Aorta (tissue), 5 donors: ENCODE data around the gene CREG1. TPM values are rescaled to one million over a fixed set of nuclear protein-coding genes. Genes with fewer than 3 reads are reported as not detected.

ENCODE experiments used
- ATAC-seq: fragments of 200-7000 bp; cut with Tn5 transposase; one replicate; pipeline ENCODE4 v1.9.1; 2022; ENCODE audit warnings: moderate library complexity; ENCODE audit not compliant: low FRiP score
- DNase-seq, 2 donors: peaks; one replicate each; pipeline ENCODE4 v3.0.0-alpha.2; 2020
- H3K27ac ChIP-seq, 2 donors: one replicate each; pipeline ENCODE4 v1.5.1; 2013; ENCODE audit warnings: low read length in 2 of 2, mild to moderate bottlenecking in 2 of 2, moderate library complexity in 2 of 2, control low read depth in 1 of 2, inconsistent platforms in 1 of 2, low read depth in 1 of 2
- H3K27me3 ChIP-seq, 2 donors: one replicate each; pipeline ENCODE4 v1.6.1; 2013; ENCODE audit warnings: control low read depth in 1 of 2, low read length in 1 of 2, mild to moderate bottlenecking in 1 of 2, moderate library complexity in 1 of 2; ENCODE audit not compliant: insufficient read depth in 2 of 2, control insufficient read depth in 1 of 2
- H3K36me3 ChIP-seq, 2 donors: one replicate each; pipeline ENCODE4 v1.6.1; 2013; ENCODE audit warnings: control low read depth in 1 of 2, low read length in 1 of 2, mild to moderate bottlenecking in 1 of 2; ENCODE audit not compliant: insufficient read depth in 2 of 2, control insufficient read depth in 1 of 2
- H3K4me1 ChIP-seq, 2 donors: one replicate each; pipeline ENCODE4 v1.6.1; 2013; ENCODE audit warnings: low read length in 2 of 2, control low read depth in 1 of 2, mild to moderate bottlenecking in 1 of 2, moderate library complexity in 1 of 2; ENCODE audit not compliant: insufficient read depth in 2 of 2, control insufficient read depth in 1 of 2
- H3K4me3 ChIP-seq, 2 donors: one replicate each; pipeline ENCODE4 v1.5.1; 2013; ENCODE audit warnings: low read length in 2 of 2, control low read depth in 1 of 2, mild to moderate bottlenecking in 1 of 2
- H3K9me3 ChIP-seq: one replicate; pipeline ENCODE4 v1.6.1; 2013; ENCODE audit warnings: mild to moderate bottlenecking, low read length; ENCODE audit not compliant: control insufficient read depth
- WGBS, 2 donors: extraction: QIAGEN DNeasy Blood & Tissue Kit; methylation state at CpG; one replicate each; pipeline ENCODE4 v1.1.7; 2013; 5-methylcytosine and 5-hydroxymethylcytosine counted together
- intact Hi-C, 2 donors: fragments of 100-400 bp; cut with DNase I; formaldehyde crosslinking; loops; one replicate each; pipeline versions ENCODE4 v1.14.2 to v1.15.0; 2022
- polyA plus RNA-seq, 2 donors: library from polyadenylated mRNA; stranded (reverse); fragments of 200-250 nt; gene quantifications; one replicate each; pipeline ENCODE4 v1.2.3, GENCODE V29; 2013
- total RNA-seq, 2 donors: library from RNA; stranded (reverse); fragmentation: NEBNext Ultra II Directional; extraction: Animal tissue kit (Norgen Biotek cat#: 25700); gene quantifications; one replicate each; pipeline ENCODE4 v1.2.1, GENCODE V29; 2021
- donor health status: healthy with polysubstance abuse.
- donor health status: Bipolar disorder and iron deficiency.
- donor health status: DM: no; HTN: no; CAD: no.
- donor health status: DM: no; HTN: no; CAD: no.
- donor health status: DM: yes; HTN: yes; CAD: no.

Gene CREG1
- total and polyA plus RNA-seq, 4 donors: 92.5 to 127 (median 103) TPM

DNA sequence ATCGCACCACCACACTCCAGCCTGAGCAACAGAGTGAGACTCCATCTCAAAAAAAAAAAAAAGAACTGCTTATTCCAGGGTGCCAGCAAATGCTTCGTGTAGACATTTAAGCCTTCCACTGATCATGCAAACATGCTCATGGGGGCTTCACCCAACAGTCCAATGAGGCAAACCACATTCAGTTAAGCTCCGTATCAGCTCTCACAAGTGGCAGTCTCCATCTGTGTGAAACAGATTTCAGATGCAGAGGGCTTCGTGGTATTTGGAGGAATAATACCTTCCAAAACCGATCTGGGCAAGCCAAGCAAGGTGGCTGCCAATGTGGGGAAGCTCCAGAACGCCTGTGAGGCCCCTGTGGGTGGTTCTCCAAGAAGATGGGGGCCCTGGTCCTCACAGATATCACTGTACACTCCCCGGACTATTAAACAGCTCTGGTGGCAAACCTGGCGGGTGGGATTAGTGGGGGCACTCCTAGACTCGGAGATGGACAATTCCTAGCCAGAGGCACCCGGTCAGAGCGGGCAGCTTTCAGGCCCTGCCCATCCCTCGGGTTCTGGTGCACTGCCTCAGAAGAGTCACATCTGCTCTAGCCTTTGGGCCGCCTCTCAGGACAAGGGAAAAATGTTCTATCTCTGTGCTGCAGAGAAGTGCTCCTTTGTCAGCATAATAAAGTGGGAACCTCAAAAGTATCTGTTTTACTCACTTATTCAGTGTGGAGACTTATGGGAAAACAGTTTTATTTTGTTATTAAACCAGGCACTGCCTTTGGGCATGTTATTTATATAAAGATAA, 10.2 kb downstream of the CREG1 start:
- Histone ChIP-seq H3K4me3 (no peak overlapping the region), H3K4me1 (no peaks in the 10 kb centered on the region), H3K36me3 (peaks cover 0 to 4% of the 10 kb centered on the region in 2 donors), H3K9me3 (no peaks in the 10 kb centered on the region), H3K27me3 (no peaks in the 10 kb centered on the region), H3K27ac (no peak overlapping the region)
- ATAC-seq (no peak), DNase-seq (no peak)
- intact Hi-C loops: no loop called here
- WGBS, 2 donors: 86 to 87% methylated on average over 13 of the region's 13 CpGs

DNA sequence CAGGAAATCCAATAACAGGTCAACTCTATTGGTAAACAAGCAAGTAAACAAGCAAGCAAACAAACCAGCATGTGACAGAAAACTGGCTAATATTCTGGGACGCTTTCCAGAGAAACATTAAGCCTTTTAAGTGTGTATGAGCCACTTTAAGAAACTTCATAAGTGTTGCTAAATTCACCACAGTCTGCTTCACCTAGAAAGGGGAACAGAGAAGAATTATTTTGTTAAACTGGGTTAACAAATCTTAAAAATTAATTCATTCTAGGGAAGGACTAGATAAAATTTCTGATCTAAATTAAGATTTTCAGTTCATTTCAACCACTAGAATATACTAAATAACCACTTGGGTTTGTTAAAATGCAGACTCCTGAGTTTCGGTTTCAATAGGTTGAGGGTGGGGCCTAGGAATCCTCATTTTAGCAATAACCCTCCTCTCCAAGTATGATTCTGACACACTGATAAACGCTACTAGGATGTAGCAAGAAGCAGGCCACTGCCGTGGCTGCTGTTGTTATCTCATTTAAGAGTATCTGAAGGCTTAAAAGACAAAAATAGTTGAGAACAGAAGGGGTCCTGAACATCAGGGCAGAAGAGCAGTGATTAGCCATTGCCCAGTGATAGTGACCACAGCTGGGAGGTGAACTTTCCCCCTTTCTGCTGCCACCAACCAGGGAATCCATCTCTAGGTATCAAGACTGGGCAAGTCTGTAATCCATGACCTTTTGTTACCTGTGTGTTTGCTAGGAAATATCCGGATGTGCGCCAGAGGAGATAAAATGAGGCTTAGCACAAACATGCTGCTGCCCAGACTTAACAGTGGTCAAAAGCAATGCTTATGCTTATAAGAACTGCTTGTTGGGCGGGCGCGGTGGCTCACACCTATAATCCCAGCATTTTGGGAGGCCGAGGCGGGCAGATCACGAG, 11.2 kb downstream of the CREG1 start:
- no peak overlapping the region for H3K4me3 ChIP-seq

GRCh38 chr1:167541610-167542009, 12.0 kb downstream of the CREG1 start:
- intact Hi-C loops: no loop called here
- no peak for DNase-seq
- ATAC-seq: no peak
- Histone ChIP-seq H3K4me1 (no peaks in the 10 kb centered on the region), H3K36me3 (peaks cover 0 to 3% of the 10 kb centered on the region in 2 donors), H3K27ac (no peak overlapping the region), H3K27me3 (no peaks in the 10 kb centered on the region), H3K4me3 (no peak overlapping the region), H3K9me3 (no peaks in the 10 kb centered on the region)
- 0% methylated on average over 1 of the region's 1 CpG for WGBS, 2 donors

More for the DNA sequence above, 11.2 kb downstream of the CREG1 start:
- Histone ChIP-seq H3K27me3 (no peaks in the 10 kb centered on the region), H3K36me3 (peaks cover 0 to 3% of the 10 kb centered on the region in 2 donors), H3K27ac (no peak overlapping the region), H3K4me1 (no peaks in the 10 kb centered on the region), H3K9me3 (no peaks in the 10 kb centered on the region)
- ATAC-seq: no peak
- WGBS, 2 donors: 87 to 93% methylated on average over 12 of the region's 12 CpGs
- DNase-seq: no peak
- intact Hi-C loops: no loop called here

DNA sequence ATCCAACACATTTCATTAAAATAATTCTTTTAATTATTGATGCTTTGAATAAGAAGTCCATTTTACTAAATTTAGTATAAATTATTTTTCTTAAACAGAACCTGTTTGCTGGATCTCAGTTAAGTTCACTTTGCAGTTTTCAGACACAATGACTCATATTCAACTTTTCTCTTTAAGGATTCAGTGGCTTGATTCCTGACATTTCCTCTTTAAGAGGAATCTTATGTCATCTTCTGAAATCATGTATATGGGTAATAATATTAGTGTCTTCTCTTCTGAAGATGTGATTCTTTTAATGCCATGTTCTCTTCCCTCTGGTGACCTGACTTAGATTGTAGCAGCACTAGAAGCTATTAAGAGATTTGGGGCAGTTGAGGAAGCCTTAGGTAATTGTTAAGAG, 12.6 kb downstream of the CREG1 start:
- Histone ChIP-seq H3K9me3 (no peaks in the 10 kb centered on the region), H3K36me3 (peaks cover 0 to 3% of the 10 kb centered on the region in 2 donors), H3K27ac (no peak overlapping the region), H3K27me3 (no peaks in the 10 kb centered on the region), H3K4me1 (no peaks in the 10 kb centered on the region), H3K4me3 (no peak overlapping the region)
- ATAC-seq: no peak
- intact Hi-C loops: no loop called here
- no peak for DNase-seq

DNA sequence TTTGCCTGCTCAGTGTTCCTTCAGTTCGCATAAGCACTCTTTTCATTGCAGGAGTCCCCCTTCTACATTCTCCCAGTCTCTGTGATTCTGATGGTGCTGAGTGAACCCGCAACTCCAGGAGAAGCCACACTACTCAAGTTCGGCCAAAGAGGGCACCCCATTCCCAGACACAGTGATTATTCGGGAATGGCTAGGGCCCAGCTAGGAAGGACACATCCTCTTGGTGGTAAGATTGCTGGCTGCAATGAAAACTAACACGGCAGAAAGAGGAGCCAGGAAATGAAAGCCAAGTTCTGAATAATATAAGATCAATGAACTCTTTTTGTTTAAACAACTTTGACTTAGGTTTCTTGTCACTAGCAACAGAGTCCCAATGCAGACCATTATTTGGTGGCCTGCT, 14.9 kb downstream of the CREG1 start:
- DNase-seq (no peak), ATAC-seq (no peak)
- Histone ChIP-seq H3K36me3 (no peaks in the 10 kb centered on the region), H3K27ac (no peak overlapping the region), H3K27me3 (no peaks in the 10 kb centered on the region), H3K4me3 (no peak overlapping the region), H3K9me3 (no peaks in the 10 kb centered on the region), H3K4me1 (no peaks in the 10 kb centered on the region)
- intact Hi-C loops: loop anchor here (10.0 kb wide), 1 partner anchor 274 kb away; no protein-coding TSS in a partner anchor
- 55 to 59% methylated on average over 5 of the region's 5 CpGs for WGBS, 2 donors

- peak; percentile 90 for ATAC-seq
- no peak overlapping the region for H3K27ac ChIP-seq
Measured at GRCh38 chr1:167533851-167534300, 19.7 kb downstream of the CREG1 start.

DNA sequence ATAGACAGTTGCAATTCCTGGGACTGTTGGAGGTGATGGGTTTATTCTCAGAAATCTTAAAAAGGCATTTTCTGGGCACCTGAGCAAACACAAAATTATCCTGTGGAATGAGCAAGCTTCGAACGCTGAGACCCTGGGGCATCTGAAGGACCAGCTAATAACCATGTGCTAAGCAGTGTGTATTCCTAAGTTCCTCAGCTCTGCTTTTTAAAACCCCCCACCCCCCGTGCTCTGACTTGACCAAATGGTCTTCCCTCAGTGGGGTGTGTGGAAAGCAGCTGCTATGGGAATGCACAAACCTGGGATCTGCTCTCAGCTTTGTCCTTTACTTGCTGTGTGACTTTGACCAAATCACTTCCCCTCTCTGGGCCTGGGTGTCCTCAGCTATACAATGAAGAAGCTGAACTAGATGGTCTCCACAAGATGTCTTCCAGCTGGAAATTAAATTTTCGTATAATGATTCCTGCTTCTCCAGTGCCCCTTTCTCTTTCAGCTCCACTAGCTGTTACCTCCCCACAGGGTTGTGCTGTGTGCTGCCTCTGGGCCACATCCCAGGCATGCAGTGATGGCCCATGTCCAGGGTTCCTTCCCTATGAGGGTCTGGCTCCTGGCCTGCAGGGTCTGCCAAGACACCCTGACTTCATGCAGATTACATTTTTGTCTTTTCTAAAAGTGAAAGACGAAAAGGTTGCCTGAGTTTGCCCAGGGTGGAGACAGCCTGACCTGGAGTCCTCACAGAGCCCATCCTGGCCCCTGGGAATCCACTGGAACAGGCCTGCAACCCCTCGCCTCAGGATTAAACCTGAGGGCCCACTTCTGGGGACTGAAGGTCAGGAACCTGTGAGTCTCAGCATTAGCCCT, 20.4 kb downstream of the CREG1 start:
- no peak overlapping the region for H3K27ac ChIP-seq
- intact Hi-C loops: loop anchor here (5.0 to 10.0 kb wide), 4 partner anchors 91 to 466 kb away; no protein-coding TSS in a partner anchor
- no peaks in the 10 kb centered on the region for H3K27me3 ChIP-seq
- DNase-seq: no peak
- 73 to 77% methylated on average over 6 of the region's 6 CpGs for WGBS, 2 donors
- no peaks in the 10 kb centered on the region for H3K36me3 ChIP-seq
- no peak overlapping the region for H3K4me3 ChIP-seq
- no peaks in the 10 kb centered on the region for H3K9me3 ChIP-seq
- H3K4me1 ChIP-seq: no peaks in the 10 kb centered on the region
- ATAC-seq: peak; percentile 33

More at GRCh38 chr1:167533851-167534300, 19.7 kb downstream of the CREG1 start:
- Histone ChIP-seq H3K9me3 (no peaks in the 10 kb centered on the region), H3K27me3 (no peaks in the 10 kb centered on the region), H3K36me3 (no peaks in the 10 kb centered on the region), H3K4me3 (no peak overlapping the region), H3K4me1 (no peaks in the 10 kb centered on the region)
- DNase-seq: peak; percentile 67 to 81
- intact Hi-C loops: loop anchor here (2.0 to 10.0 kb wide), 5 partner anchors 92 to 467 kb away; no protein-coding TSS in a partner anchor
- WGBS, 2 donors: 10 to 12% methylated on average over 8 of the region's 8 CpGs

GRCh38 chr1:167532375-167532774, 21.2 kb downstream of the CREG1 start:
- Histone ChIP-seq H3K27me3 (no peaks in the 10 kb centered on the region), H3K27ac (no peak overlapping the region), H3K4me1 (no peaks in the 10 kb centered on the region), H3K36me3 (no peaks in the 10 kb centered on the region), H3K9me3 (no peaks in the 10 kb centered on the region), H3K4me3 (no peak overlapping the region)
- intact Hi-C loops: loop anchor here (5.0 to 10.0 kb wide), 4 partner anchors 90 to 465 kb away; no protein-coding TSS in a partner anchor
- DNase-seq (no peak), ATAC-seq (no peak)
